DOHH2 (cell line): ENCODE data around the gene SELENOK.

Experiments used
- H3F3A ChIP-seq: fragments of 200-600 bp; sonication (generic), shearing (Covaris generic); 2 replicates; pipeline ENCODE4 v1.6.0; 2016; ENCODE audit warnings: antibody characterized with exemption, mild to moderate bottlenecking; ENCODE audit not compliant: control insufficient read depth, insufficient read depth
- H3K27ac ChIP-seq: fragments of 200-600 bp; sonication (generic); 2 replicates; pipeline ENCODE4 v1.5.1; 2014; ENCODE audit warnings: low read depth, mild to moderate bottlenecking, low read length, moderate library complexity
- H3K27me3 ChIP-seq: fragments of 200-600 bp; sonication (generic); 2 replicates; pipeline ENCODE4 v1.6.1; 2014; ENCODE audit warnings: mild to moderate bottlenecking, low read length, mixed read lengths; ENCODE audit not compliant: control insufficient read depth
- H3K36me3 ChIP-seq: fragments of 200-600 bp; sonication (generic); 2 replicates; pipeline ENCODE4 v1.6.1; 2014; ENCODE audit warnings: mild to moderate bottlenecking, low read length, moderate library complexity, mixed read lengths; ENCODE audit not compliant: control insufficient read depth
- H3K4me1 ChIP-seq: fragments of 200-600 bp; sonication (generic); 2 replicates; pipeline ENCODE4 v1.6.1; 2014; ENCODE audit warnings: mild to moderate bottlenecking, low read length, mixed read lengths; ENCODE audit not compliant: control insufficient read depth
- H3K4me2 ChIP-seq: fragments of 200-600 bp; sonication (generic); 2 replicates; pipeline ENCODE4 v1.6.0; 2014; ENCODE audit warnings: mild to moderate bottlenecking, low read length, moderate library complexity
- H3K4me3 ChIP-seq: fragments of 200-600 bp; sonication (generic); 2 replicates; pipeline ENCODE4 v1.5.1; 2014; ENCODE audit warnings: mild to moderate bottlenecking, low read length, mixed read lengths
- H3K79me2 ChIP-seq: fragments of 200-600 bp; sonication (generic); 2 replicates; pipeline ENCODE4 v1.6.1; 2014; ENCODE audit warnings: mild to moderate bottlenecking, low read length, mixed read lengths; ENCODE audit not compliant: control insufficient read depth
- H3K9me2 ChIP-seq: fragments of 200-600 bp; sonication (generic); replicated peaks from 2 replicates; pipeline ENCODE4 v1.6.1; 2014; ENCODE audit warnings: mild to moderate bottlenecking, low read length, mixed read lengths; ENCODE audit not compliant: control insufficient read depth
- H3K9me3 ChIP-seq: fragments of 200-600 bp; sonication (generic); 2 replicates; pipeline ENCODE4 v1.6.1; 2014; ENCODE audit warnings: antibody characterized with exemption, low read length, mixed read lengths; ENCODE audit not compliant: control insufficient read depth, insufficient read depth
- H4K20me1 ChIP-seq: fragments of 200-600 bp; sonication (generic); 2 replicates; pipeline ENCODE4 v1.6.0; 2014; ENCODE audit warnings: low read depth, mild to moderate bottlenecking, antibody characterized with exemption, low read length, moderate library complexity; ENCODE audit not compliant: control insufficient read depth, insufficient read depth
- CTCF ChIP-seq: fragments of 200-600 bp; sonication (generic); IDR thresholded peaks from one replicate; pipeline ENCODE4 v1.5.1; 2014; ENCODE audit warnings: antibody characterized with exemption, mild to moderate bottlenecking, low read depth, low read length; ENCODE audit not compliant: poor library complexity, severe bottlenecking
- EZH2phosphoT487 ChIP-seq: fragments of 200-600 bp; sonication (generic); IDR thresholded peaks from 2 replicates; pipeline ENCODE4 v1.6.1; 2017; ENCODE audit warnings: borderline replicate concordance, mild to moderate bottlenecking, antibody characterized with exemption, low read length, moderate library complexity, mixed read lengths

The SELENOK gene

GRCh38 chr3:53859178-53859577, 32.5 kb downstream of the SELENOK start:
- no peaks in the 10 kb centered on the region for H4K20me1 ChIP-seq
- no peaks in the 10 kb centered on the region for H3K27me3 ChIP-seq
- no peaks in the 10 kb centered on the region for H3K9me2 ChIP-seq
- H3K4me1 ChIP-seq: peaks cover 12% of the 10 kb centered on the region
- no peaks in the 10 kb centered on the region for H3K9me3 ChIP-seq
- H3K4me2 ChIP-seq: no peak overlapping the region
- H3K36me3 ChIP-seq: peaks cover 31% of the 10 kb centered on the region
- H3K79me2 ChIP-seq: no peaks in the 10 kb centered on the region
- H3K4me3 ChIP-seq: no peak overlapping the region
- no peak overlapping the region for H3K27ac ChIP-seq
- no peaks in the 10 kb centered on the region for H3F3A ChIP-seq
- TF ChIP-seq EZH2phosphoT487 (no peak), CTCF (no peak)

DNA sequence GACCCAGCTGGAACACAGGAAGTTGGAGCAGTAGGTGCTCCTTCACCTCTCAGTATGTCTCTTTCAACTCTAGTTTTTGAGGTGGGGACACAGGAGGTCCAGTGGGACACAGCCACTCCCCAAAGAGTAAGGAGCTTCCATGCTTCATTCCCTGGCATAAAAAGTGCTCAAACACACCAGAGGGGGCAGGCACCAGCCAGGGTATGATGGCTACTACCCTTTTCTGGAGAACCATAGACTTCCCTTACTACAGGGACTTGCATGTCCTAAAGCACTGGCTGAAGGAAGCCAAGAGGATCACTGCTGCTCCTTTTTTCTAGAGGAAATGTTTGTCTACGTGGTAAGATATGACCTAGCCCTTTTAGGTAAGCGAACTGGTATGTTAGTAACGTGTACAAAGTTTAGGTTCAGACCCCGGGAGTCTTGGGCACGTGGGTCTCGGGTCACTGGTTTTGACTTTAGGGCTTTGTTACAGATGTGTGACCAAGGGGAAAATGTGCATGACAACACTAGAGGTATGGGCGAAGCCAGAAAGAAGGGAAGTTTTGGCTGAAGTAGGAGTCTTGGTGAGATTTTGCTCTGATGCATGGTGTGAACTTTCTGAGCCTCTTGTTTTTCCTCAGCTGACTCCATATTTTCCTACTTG, 33.4 kb downstream of the SELENOK start:
- Histone ChIP-seq H3K9me3 (no peaks in the 10 kb centered on the region), H3K4me1 (peaks cover 4% of the 10 kb centered on the region), H3K4me3 (no peak overlapping the region), H3K4me2 (no peak overlapping the region), H3K9me2 (no peaks in the 10 kb centered on the region), H4K20me1 (no peaks in the 10 kb centered on the region), H3K79me2 (no peaks in the 10 kb centered on the region), H3K27me3 (no peaks in the 10 kb centered on the region), H3K27ac (no peak overlapping the region), H3K36me3 (peaks cover 22% of the 10 kb centered on the region), H3F3A (no peaks in the 10 kb centered on the region)
- TF ChIP-seq EZH2phosphoT487: no peak
- TF ChIP-seq CTCF: no peak

DNA sequence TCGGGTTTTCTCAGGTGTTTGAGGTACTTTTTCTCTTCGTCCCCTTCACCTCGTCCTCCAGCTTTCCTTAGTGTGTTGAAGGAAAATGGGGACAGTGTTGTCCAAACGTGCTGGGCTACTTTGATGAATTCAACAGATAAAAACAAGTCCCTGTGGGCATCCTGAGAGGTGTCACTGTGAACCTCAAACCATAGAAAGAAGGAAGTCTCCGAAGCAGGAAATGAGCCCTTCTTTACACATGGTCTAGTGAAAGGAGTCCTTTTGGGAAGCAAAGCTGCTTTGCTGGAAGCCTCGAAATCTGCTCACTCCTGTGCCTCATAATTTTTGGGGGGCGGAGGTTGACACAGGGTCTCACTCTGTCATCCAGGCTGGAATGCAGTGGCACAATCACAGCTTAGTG, 34.7 kb downstream of the SELENOK start:
- Histone ChIP-seq H4K20me1 (no peaks in the 10 kb centered on the region), H3F3A (no peaks in the 10 kb centered on the region), H3K9me3 (no peaks in the 10 kb centered on the region), H3K27me3 (no peaks in the 10 kb centered on the region), H3K4me1 (no peaks in the 10 kb centered on the region), H3K4me3 (no peak overlapping the region), H3K4me2 (no peak overlapping the region), H3K36me3 (peaks cover 11% of the 10 kb centered on the region), H3K79me2 (no peaks in the 10 kb centered on the region), H3K9me2 (no peaks in the 10 kb centered on the region), H3K27ac (no peak overlapping the region)
- TF ChIP-seq CTCF (no peak), EZH2phosphoT487 (no peak)
